ENCODE data around the gene EMP1. TPM values are rescaled to one million over a fixed set of nuclear protein-coding genes. Genes with fewer than 3 reads are reported as not detected.

EMP1 gene
- total RNA-seq, 4 donors from 2014 or later, result 231 to 489 (median 258) TPM

- no peak for DNase-seq (ENCODE audit: low spot score in 2 of 2)
- H3K9me3 ChIP-seq, result no peaks in the 10 kb centered on the region
- peaks cover 4 to 100% (median 64%) of the 10 kb centered on the region in 4 donors for H3K4me1 ChIP-seq
- H3K27ac ChIP-seq, result peak overlapping the region in 2 of 4 donors; percentile 65 to 78
- H3K27me3 ChIP-seq, result no peaks in the 10 kb centered on the region
- WGBS, 2 donors, result 38 to 43% methylated on average over 3 of the region's 3 CpGs
- H3K36me3 ChIP-seq, result no peaks in the 10 kb centered on the region
- no peak overlapping the region for H3K4me3 ChIP-seq
- TF ChIP-seq POLR2A (IDR thresholded peaks at IDR 0.05) (no peak), CTCF (IDR thresholded peaks at IDR 0.05) (no peak), EP300 (IDR thresholded peaks at IDR 0.05) (no peak)
Measured at GRCh38 chr12:13205809-13206559, 9.5 kb downstream of the EMP1 start.

GRCh38 chr12:13206560-13206897 lies 10.0 kb downstream of the EMP1 start:
- no peaks in the 10 kb centered on the region for H3K36me3 ChIP-seq
- H3K4me1 ChIP-seq, result peaks cover 4 to 100% (median 67%) of the 10 kb centered on the region in 4 donors
- WGBS, 2 donors, result 39 to 42% methylated on average over 1 of the region's 1 CpG
- no peaks in the 10 kb centered on the region for H3K9me3 ChIP-seq
- TF ChIP-seq POLR2A (IDR thresholded peaks at IDR 0.05) (no peak), EP300 (IDR thresholded peaks at IDR 0.05) (no peak), CTCF (IDR thresholded peaks at IDR 0.05) (no peak)
- no peak for DNase-seq (ENCODE audit: low spot score in 2 of 2)
- H3K4me3 ChIP-seq, result no peak overlapping the region
- H3K27ac ChIP-seq, result peak overlapping the region in 2 of 4 donors; percentile 65 to 78
- H3K27me3 ChIP-seq, result no peaks in the 10 kb centered on the region

- H3K27ac ChIP-seq, result peak overlapping the region in 2 of 4 donors; percentile 15 to 63
- DNase-seq (ENCODE audit: low spot score in 2 of 2), result no peak
- no peak overlapping the region for H3K4me3 ChIP-seq
- no peaks in the 10 kb centered on the region for H3K9me3 ChIP-seq
- H3K4me1 ChIP-seq, result peaks cover 4 to 91% (median 57%) of the 10 kb centered on the region in 4 donors
- H3K27me3 ChIP-seq, result no peaks in the 10 kb centered on the region
- H3K36me3 ChIP-seq, result peaks cover 0 to 14% (median 0%) of the 10 kb centered on the region in 3 donors
- WGBS, 2 donors, result 56 to 58% methylated on average over 9 of the region's 9 CpGs
- TF ChIP-seq CTCF (IDR thresholded peaks at IDR 0.05) (peak; percentile 15 to 46 (median 33)), EP300 (IDR thresholded peaks at IDR 0.05) (no peak), POLR2A (IDR thresholded peaks at IDR 0.05) (no peak)
Measured at GRCh38 chr12:13208533-13209435, 12.3 kb downstream of the EMP1 start.

- H3K27me3 ChIP-seq, result no peaks in the 10 kb centered on the region
- 55 to 67% methylated on average over 7 of the region's 7 CpGs for WGBS, 2 donors
- peak overlapping the region in 2 of 4 donors; percentile 15 to 63 for H3K27ac ChIP-seq
- TF ChIP-seq EP300 (IDR thresholded peaks at IDR 0.05) (no peak), CTCF (IDR thresholded peaks at IDR 0.05) (no peak), POLR2A (IDR thresholded peaks at IDR 0.05) (no peak)
- DNase-seq (ENCODE audit: low spot score in 2 of 2), result no peak
- H3K9me3 ChIP-seq, result no peaks in the 10 kb centered on the region
- peaks cover 0 to 23% (median 3%) of the 10 kb centered on the region in 3 donors for H3K36me3 ChIP-seq
- no peak overlapping the region for H3K4me3 ChIP-seq
- peaks cover 4 to 83% (median 55%) of the 10 kb centered on the region in 4 donors for H3K4me1 ChIP-seq
Measured at GRCh38 chr12:13209436-13210235, 13.1 kb downstream of the EMP1 start.

Measured in tibial nerve (tissue), 4 donors.